LNCaP clone FGC (cell line): ENCODE measurements around the gene CLDN15.

Experiments
- DNase-seq: peaks from one replicate; pipeline ENCODE4 v3.0.0-alpha.2; 2011; ENCODE audit warnings: low read depth
- H3K4me3 ChIP-seq: 2 replicates; pipeline ENCODE4 v1.5.1; 2011; ENCODE audit warnings: mild to moderate bottlenecking, low read depth, low read length, control low read depth
- TF ChIP-seq, protein P1 (sequence below): IDR thresholded peaks from 2 replicates; pipeline ENCODE4 v1.5.1; 2012; ENCODE audit warnings: mild to moderate bottlenecking; ENCODE audit not compliant: control insufficient read depth, insufficient read depth; ENCODE audit errors: extremely low read depth

The CLDN15 gene

DNA sequence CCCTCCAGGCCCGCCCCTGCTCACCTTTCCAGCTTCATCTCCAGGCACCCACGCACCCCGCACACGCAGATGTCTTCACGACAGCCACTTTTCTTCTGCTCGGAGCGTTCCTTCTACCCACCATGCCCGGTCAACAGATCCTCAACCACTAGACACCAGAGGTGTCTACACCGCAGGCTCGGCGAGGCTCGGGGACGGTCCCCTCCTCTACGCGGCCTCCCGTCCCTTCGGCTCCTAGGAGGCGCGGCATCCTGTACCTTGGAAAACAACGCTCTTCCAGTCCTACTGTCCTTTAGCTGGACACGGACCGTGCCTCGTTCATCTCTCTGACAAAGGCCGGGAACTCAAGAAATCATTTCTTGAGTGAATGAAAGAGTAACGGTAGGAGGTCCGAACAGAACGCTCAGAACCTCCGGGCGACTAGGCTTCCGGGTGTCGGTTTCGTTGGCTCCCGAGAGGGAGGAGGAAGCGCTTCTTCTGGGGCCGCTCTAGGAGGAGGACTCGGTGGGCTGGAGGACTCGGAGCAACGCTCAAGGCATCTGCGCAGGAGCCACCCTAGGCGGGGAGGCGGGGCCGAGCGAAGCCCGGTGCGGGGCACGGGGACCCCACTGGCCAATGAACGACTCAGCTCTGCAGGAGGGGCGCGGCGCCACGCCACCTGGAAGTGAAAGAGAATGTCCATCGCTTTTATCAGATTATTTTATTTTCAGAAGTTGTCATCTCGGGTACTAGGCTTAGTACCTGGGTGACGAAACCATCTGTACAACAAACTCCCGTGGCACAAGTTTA lies 14.5 kb upstream of the CLDN15 start:
- TF ChIP-seq, protein P1, sequence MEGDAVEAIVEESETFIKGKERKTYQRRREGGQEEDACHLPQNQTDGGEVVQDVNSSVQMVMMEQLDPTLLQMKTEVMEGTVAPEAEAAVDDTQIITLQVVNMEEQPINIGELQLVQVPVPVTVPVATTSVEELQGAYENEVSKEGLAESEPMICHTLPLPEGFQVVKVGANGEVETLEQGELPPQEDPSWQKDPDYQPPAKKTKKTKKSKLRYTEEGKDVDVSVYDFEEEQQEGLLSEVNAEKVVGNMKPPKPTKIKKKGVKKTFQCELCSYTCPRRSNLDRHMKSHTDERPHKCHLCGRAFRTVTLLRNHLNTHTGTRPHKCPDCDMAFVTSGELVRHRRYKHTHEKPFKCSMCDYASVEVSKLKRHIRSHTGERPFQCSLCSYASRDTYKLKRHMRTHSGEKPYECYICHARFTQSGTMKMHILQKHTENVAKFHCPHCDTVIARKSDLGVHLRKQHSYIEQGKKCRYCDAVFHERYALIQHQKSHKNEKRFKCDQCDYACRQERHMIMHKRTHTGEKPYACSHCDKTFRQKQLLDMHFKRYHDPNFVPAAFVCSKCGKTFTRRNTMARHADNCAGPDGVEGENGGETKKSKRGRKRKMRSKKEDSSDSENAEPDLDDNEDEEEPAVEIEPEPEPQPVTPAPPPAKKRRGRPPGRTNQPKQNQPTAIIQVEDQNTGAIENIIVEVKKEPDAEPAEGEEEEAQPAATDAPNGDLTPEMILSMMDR = no peak

DNA sequence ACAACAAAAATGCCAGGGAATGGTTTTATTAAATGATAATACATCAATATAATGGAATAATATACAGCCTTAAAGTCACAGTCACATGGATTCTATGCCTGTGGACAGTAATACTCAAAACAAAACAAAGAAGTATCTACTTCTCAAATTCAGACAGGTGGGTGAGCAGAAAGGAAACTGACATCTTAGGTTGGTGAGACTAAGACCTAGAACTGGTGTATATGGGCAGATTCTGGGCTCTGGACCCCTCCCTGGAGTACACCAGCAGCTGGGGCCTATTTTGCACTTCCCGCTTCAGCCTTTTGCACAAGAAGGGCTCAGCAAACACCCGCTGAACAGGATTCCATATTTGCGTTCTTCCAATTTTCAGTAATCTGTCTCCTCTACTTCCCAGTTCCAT lies 12.7 kb upstream of the CLDN15 start:
- DNase-seq = no peak
- no peak overlapping the region for H3K4me3 ChIP-seq
- TF ChIP-seq, protein P1 = no peak

More for the DNA sequence above, 14.5 kb upstream of the CLDN15 start:
- peak overlapping the region; percentile 98 for H3K4me3 ChIP-seq
- DNase-seq = peak; percentile 95

DNA sequence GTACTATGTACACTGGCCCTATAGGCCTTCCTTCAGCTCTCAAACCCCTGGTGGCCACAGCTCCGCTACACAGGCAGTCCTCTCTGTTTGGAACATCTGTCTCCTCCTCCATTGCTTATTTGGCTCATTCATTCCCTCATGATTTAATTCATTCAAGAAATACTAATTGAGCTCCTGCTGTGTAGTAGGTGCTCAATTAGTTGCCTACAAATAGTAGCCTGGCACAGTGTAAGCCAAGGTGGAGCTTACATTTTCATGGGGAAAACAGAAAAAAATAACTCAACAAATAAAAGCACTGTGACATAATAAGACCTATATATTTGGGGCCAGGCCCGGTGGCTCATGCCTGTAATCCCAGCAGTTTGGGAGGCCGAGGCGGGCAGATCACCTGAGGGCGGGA lies 10.7 kb upstream of the CLDN15 start:
- TF ChIP-seq, protein P1 = no peak
- no peak overlapping the region for H3K4me3 ChIP-seq
- DNase-seq = no peak

DNA sequence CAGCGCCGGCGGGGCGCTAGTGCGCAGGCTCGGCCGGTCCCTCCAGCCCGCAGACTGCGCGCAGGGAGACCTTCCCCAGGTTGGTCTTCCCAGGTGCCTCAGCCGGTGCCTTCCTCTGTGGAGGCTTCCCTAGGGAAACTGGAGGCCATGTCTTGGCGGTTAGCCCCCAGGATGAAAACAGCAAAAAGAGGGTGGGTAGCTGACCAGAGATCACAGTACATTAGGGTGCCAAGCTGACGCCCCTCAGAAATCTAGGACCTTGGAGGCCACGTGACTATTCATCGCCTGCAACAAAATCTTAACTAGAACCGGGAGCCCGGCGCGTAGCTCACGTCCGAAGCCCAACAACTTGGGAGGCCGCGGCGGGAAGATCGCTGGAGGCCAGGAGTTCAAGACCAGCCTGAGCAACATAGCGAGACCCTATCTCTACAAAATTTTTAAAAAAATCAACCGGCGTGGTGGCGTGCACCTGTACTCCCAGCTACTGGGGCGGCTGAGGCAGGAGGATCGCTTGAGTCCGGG lies 7.6 kb upstream of the CLDN15 start:
- peak overlapping the region; percentile 98 for H3K4me3 ChIP-seq
- no peak for DNase-seq
- TF ChIP-seq, protein P1 = 0 out of 2 replicates have a peak, but pooled peaks have one; percentile 1

DNA sequence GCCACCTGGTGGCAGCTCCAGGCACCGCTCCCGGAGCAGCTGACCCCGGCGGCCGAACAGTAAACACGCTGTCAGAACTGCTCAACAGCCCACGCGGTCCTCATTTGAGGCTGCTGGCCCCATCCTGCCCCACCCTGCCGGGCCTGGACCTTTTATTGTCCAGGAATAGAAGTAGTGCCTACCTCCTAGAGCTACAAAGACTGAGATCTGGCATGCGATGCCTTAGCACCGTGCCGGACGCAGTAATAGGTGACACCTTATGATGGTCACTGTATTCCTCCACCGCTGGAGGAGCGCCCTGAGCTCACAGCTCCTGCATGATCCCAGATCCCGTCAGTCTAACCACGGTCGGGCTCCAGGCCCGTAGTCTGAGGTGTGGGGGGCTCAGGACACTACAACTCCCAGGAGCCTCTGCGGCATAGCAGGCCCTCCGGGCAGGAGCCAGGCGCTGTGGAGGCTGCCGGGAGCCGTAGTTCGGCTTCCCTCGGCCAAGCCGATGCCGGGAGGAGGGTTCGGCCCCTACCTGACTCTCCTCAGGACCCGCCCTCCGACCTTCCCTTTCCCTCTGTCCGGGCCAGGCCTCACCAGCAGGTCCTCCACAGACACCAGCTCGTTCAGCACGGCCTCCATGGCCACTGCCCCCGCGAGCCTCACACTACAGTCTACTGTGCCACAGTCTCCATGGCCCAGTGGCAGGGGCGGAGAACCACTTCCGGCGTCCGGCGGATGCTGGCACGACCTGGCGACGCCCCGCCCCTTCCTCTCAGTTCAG lies 7.0 kb upstream of the CLDN15 start, which contains the start of gene FIS1:
Gene FIS1, minus strand, starts transcription at position 707 of the 772 bp plus-strand sequence. Its CDS starts 77 bp downstream, at position 630.
- DNase-seq = peak; percentile 66
- TF ChIP-seq, protein P1 = peak; percentile 93
- peak within 1 kb of the TSS; percentile 98 for H3K4me3 ChIP-seq

DNA sequence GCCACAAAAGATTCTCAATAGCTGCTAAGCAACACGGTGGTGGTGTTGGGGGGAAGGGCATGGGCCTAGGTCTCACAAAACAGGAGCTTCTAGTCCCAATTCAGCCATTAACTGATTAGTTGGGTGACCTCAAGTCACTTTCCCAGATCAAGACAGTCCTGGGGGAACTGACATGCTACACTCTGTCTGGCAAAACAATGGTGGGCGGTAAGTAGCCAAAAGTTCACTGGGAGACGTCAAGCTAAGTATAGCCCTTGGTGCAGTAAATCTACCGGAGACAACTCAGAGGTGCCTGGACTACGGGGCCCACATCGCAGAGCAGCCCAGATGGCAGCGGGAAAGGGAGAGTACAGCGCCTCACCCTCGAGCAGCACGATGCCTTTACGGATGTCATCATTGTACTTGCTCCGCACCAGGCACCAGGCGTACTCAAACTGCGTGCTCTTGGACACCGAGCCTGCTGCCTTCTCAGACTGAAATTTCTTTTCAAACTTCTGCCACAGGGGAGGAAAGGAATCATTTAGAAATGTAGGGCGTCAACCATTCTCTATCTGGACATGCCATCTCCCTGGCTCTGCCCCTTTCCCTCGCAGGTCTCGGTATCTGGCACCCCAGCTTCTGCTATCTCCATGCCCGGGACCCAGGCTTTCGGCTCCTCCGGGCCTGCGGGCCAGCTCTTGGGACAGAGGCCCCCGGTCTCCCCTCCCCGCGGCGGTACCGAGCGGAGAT lies 6.2 kb upstream of the CLDN15 start:
- H3K4me3 ChIP-seq = peak overlapping the region; percentile 98
- TF ChIP-seq, protein P1 = no peak
- no peak for DNase-seq
